HG02943 (cell line): ENCODE data around the gene RCE1.

Source experiments
- ATAC-seq: cut with Tn5 transposase; IDR thresholded peaks from one replicate; pipeline ENCODE4 v1.9.1; 2021; ENCODE audit warnings: mild to moderate bottlenecking, low read depth, moderate library complexity; ENCODE audit not compliant: unreplicated experiment

Gene RCE1

GRCh38 chr11:66884443-66884842 lies 41.2 kb downstream of the RCE1 start:
- ATAC-seq, result no peak

- ATAC-seq, result no peak
Observed at GRCh38 chr11:66885469-66885868, 42.2 kb downstream of the RCE1 start.

GRCh38 chr11:66885950-66886440 lies 42.8 kb downstream of the RCE1 start:
- no peak for ATAC-seq

- no peak for ATAC-seq
Observed at GRCh38 chr11:66886671-66887221, 43.5 kb downstream of the RCE1 start.

GRCh38 chr11:66887526-66887925 lies 44.3 kb downstream of the RCE1 start:
- ATAC-seq, result no peak

GRCh38 chr11:66888282-66888681 lies 45.0 kb downstream of the RCE1 start:
- ATAC-seq, result no peak

- ATAC-seq, result no peak
Observed at GRCh38 chr11:66889960-66890359, 46.7 kb downstream of the RCE1 start.

- ATAC-seq, result peak; percentile 67
Observed at GRCh38 chr11:66891851-66892660, 48.8 kb downstream of the RCE1 start.

- ATAC-seq, result no peak
Observed at GRCh38 chr11:66892911-66893310, 49.7 kb downstream of the RCE1 start.

- no peak for ATAC-seq
Observed at GRCh38 chr11:66894141-66894540, 50.9 kb downstream of the RCE1 start.
